CD4-positive, alpha-beta T cell treated with Interleukin-12 subunit alpha and Interleukin-12 subunit beta, for 1 hour (primary cell): ENCODE results near the gene RAB26.
A peak's percentile ranks its signal among the peaks of the same experiment; 100 is the strongest.

Source experiments
- DNase-seq: peaks from one replicate; pipeline ENCODE4 v3.0.0-alpha.2; 2020

The RAB26 gene

DNA sequence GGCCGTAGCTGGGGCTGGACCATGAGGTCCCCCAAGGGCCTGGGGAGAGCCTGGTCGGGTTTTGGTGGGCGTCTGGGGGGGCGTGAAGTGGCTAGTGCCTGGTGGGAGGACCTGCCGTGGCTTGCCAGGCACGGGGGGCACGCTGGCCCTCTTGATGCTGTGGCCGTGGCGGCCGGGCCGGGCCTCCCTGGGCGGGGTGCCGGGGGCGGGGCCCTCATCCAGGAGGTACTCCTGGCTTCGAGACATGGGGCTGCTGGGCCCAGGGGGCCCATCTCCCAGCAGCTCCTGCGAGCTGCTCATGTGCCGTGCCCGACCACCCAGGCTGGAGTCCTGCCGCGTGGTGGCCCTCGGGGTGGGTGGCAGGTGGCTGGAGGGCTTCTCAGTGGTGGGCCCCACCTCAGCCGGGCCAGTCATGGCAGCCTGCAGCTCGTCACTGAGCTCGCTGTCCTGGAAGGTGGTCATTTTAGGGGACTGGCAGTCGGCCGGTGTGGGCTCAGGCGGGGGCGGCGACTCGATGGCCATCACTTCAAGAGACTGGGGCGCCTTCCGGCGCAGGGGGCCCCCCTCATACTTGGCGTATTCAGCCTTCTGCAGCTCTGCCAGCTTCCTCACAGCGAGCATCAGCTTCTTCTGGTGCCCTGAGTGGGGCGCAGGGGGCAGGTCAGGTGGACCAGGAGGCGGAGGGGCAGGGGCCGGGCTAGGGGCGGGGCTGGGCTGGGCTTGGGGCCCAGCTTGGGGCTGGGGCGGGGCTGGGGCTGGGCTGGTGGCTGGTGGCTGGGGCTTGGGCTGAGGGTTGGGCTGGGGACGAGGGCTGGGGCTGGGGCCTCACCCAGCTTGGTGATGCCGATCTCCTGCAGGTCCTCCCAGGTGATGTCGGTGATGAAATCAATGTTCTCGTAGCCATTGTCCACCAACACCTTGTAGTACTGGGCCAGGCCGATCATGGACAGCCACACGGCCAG lies 32.8 kb downstream of the RAB26 start:
- DNase-seq = no peak

DNA sequence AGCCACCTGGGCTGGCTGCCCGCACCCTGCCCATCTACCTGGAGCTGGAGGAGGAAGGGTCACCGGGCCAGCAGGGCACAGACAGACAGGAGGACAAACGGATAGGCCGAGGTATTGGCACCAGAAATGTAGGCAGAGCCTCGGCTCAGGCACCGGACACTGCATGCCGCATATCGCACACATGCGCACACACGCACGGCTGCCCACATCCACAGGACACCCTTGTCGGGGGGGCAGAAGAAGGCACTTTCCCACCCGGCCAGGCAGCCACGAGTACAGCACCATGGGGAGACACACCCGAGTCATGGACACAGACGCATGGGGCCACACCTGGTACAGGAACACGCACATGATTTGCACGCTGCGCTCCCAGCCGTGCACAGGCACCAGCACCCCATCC lies 33.5 kb downstream of the RAB26 start:
- DNase-seq = no peak

DNA sequence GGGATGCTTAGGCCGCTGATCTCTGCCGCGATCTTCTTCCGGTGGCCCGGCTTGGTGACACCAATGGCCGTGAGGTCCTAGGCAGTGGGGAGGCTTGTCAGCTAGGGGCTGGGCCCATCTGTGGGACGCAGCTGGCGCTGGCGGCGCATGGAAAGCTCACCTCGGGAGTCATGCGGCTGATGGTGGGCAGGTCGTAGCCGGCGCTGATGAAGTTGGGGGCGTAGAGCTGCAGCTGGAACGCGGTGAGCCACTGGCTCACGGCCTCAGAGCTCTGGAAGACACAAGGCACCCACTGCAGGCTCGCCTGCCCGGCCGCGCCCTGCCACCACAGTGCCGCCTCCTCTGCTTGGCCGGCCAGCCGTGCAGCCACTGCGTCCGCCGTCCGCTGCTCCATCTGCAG lies 35.2 kb downstream of the RAB26 start:
- no peak for DNase-seq

DNA sequence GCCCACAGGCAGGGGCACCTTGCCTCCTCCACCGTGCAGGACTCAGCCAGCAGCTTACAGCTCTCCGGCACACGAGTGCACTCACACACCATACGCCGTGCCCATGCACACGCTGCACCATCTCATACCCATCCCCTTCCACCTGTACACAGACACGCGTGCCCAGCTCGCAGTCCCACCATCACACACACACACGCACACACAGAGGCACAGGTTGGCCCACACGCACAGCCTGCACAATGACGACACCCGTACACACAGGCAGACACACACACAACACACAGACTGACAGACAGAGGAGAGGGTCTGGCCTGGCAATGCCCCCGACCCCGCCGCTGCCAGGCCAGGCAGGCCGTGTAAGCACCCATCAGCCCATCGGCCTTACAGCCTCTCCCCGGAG lies 35.9 kb downstream of the RAB26 start:
- DNase-seq = no peak

DNA sequence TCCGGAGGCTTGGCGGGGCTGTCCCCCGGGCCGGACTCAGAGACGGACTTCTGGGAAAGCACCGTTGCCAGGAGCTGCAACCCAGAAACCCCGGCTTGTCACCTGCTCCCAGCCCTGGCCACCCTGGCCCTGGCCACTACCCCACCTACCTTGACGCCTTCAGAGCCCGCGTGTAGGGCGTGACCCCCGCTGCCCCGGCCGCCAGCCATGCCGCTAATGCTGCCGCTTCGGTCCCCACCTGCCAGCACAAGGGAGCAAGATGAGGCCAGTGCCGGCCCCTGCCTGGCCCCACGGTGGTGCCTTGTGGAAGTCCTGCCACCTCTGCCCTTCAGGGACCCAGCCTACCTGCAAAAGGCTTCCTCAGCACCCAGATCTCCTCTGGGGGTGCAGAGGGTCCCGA lies 36.5 kb downstream of the RAB26 start:
- no peak for DNase-seq

DNA sequence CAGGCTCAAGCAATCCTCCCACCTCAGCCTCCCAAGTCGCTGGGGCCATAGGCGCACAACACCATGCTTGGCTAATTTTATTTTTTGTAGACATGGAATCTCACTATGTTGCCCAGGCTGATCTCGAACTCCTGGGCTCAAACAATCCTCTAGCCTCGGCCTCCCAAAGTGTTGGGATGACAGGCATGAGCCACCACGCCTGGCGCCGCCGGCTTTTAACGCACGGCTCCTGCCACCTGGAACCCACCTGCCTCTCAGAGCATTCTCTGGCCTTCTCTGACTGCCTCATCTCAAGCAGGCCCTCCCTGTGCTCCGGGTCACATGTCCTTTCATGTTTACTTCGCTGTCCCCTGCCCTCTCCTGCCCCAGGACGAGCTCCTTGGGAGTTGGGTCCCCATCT lies 37.6 kb downstream of the RAB26 start:
- no peak for DNase-seq

DNA sequence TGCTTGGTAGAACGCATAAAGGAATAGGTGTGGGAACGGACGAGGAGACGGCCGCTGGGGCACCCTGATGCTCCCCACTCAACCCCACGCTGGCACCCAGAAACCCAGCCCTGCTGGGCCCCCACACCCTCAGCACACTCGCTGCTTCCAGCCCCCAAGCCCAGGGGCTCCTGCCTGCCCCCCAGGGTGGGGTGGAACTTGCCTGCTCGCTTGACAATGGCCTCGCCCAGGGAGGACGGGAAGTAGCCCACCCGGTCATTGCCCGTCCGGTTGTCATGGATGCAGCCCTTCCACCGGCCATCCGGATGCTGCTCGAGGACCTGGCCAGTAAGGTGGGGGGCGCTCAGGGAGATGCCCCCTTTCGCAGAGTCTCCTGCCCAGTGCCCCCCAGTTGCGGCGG lies 38.1 kb downstream of the RAB26 start:
- no peak for DNase-seq

DNA sequence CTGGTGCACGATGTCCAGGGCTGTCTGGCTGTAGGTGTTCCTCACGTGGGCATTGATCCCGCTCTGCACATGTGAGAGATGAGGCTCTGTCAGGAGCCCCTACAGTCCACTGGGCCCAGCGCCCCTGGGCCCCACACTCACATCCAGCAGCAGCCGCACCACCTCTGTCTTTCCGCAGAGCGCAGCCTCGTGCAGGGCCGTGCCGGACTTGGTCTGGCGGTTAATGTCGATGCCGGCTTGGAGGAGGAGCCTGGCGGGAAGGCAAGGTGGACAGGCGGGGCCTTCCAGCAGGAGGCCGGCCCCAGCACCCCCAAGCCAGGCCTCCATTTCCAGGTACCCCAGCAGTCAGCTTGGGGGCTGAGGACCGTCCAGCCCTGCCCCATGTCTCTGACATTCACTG lies 38.8 kb downstream of the RAB26 start:
- no peak for DNase-seq

DNA sequence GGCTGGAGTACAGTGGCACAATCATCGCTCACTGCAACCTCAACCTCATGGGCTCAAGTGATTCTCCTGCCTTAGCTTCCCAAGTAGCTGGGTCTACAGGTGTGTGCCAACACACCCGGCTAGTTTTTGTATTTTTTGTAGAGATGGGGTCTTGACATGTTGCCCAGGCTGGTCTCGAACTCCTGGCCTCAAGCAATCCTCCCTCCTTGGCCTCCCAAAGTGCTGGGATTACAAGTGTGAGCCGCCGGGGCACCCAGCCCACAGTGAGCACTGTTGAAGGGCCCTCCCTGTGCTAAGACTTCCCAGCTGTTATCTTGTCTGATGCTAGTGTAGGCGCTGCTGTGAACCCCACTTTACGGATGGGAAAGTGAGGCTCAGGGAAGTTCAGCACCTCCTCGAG lies 40.0 kb downstream of the RAB26 start:
- DNase-seq = no peak

DNA sequence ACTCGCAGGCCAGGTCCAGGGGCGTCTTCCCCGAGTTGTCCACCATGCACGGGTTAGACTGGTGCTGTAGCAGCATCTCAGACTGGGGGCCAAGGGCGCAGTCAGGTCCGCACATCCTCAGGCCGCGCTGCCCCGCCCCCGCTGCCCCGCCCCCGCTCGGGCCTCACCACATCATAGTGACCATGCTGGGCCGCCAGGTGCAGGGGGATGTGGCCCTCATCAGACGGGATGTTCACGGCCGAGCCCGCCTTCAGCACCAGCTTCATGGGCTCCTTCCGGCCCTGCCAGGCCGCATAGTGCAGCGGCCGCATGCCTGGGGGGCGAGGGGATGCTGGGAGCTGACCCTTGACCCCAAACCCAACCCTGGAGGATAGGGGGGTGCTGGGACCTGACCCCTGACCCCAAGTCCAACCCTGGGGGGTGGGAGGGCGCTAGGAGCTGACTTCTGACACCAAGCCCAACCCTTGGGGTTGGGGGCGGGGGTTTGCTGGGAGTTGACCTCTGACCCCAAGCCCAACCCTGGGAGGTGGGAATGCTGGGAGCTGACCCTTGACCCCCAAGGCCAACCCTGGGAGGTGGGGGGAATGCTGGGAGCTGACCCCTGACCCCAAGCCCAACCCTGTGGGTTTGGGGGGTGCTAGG lies 40.9 kb downstream of the RAB26 start:
- DNase-seq = no peak

DNA sequence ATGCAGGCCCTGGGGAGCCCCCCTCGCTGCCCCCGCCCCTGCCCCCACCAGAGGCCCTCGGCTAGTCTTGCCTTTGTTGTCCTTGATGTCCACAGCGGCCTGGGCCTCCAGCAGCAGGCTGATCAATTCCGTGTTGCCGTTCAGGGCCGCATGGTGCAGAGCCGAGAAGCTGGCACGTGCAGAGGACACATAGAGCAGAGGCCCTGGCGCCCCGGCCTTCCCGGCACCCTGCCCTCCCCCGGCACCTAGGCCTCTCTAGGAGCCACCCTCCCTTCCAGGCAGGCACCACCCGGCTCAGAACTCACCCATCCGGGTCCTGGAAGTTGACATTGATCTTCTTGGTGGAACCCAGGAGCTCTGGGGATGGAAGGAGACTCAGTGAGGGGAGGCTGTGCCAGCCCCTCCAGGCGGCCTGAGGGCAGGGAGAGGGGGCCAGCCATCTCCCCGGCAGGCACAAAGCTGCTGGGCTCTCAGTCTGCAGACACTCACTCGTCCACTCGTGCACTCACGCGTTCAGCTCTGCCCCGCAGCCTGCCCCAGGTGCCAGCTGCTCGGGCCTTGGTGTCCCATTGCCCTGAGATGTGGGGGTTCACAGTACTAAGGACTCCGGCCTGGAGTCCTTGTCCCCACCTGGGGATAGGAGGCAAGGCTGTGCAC lies 41.7 kb downstream of the RAB26 start:
- no peak for DNase-seq

DNA sequence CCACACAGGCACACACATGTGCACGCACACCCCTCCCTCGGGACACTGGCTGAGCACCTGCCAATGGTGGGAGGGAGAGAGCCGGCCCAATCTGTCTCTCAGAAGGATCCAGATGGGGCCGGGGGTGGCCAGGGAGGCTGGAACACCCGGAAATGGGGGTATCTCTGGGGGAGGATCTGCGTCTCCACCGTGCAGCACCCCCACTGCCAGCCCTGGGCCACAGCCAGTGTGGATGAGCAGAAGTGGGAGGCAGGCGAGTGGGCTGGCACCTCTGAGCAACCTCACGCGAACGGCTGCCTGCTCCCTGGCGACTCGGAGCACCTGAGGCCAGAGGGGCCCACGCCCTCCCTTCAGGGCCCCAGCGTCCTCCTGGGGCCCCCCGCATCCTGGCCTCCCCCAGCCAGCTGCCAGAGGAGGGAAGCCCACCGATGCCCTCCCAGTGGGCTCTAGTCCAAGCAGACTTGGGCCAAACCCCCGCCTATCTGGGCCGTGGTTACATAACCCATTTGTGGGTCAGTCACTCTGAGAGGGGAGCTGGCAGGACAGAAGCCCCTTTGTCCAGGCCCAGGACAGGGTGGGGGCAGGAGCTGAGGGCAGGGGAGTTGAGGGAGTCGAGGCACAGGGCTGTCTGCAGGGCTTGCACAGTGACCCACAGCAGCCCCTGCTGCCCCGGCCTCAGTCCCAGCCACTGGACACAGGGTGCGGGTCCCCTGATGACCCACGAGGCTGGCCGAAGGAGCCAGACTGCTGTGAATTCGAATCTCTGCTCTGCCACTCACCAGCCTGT lies 42.4 kb downstream of the RAB26 start:
- no peak for DNase-seq

DNA sequence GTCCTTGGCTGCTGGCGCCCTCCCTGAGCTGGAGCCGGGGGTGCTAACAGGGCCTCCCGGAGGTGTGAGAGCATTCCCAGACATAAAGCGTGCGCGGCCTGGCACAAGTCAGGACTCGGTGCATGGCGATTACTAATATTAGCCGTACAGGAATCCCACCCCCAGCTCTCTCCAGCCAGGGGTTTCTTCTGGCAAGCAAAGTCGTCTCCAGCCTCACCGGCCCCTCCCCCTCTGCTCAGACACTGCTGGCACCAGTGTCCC lies 43.0 kb downstream of the RAB26 start:
- DNase-seq = no peak

DNA sequence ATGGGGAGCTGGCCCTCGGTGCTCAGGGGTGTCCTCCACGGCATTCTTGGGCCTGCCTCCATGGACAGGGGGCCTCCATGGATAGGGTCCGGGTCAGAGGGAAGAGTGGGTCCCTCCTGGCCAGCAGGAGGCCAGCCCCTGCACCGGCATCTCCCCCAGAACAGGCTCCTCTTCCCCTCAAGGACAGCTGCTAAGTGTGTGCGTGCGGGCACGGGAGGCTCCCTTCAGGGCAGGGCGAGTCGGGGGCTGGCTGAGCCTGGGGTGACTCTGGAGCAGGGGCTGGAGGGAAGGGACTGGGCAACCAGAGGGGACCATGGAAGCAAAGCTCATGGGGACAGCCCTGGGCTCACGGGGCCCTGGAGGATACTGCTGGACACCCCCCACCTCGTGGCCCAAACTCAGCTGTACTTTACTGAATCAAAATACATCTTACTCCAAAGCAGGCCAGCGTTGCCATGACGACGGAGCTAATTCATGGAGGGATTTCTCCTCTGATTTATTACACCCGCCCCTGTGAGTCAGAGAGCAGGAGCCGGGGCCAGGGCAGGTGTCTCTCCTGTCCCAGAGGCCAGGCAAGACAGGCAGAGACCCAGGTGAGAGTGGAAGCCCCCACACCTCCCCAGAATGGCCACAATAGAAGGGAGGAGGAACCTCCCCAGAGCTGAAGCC lies 45.9 kb downstream of the RAB26 start:
- no peak for DNase-seq

DNA sequence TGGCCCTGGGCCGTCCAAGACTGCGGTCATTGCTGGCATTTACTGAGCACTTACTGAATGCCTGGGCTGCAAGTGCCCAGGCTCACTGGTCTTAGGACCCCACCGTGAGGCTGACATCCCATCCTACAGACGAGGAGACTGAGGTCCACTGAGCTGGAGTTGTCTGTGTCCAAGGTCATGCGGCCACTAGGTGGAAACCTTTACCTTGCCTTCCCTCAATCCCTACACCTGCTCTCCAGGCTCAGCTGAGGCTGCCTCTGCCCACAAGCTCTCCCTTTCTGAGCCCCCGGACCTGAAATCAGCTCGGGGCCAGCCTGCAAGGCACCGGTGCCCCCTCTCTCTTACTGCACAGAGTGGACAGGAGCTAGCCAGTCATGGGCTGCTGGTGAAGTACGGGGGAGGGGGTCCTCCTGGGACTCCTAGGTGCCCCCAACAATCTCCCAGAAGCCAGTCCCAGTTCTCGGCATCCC lies 46.5 kb downstream of the RAB26 start:
- peak; percentile 70 for DNase-seq

DNA sequence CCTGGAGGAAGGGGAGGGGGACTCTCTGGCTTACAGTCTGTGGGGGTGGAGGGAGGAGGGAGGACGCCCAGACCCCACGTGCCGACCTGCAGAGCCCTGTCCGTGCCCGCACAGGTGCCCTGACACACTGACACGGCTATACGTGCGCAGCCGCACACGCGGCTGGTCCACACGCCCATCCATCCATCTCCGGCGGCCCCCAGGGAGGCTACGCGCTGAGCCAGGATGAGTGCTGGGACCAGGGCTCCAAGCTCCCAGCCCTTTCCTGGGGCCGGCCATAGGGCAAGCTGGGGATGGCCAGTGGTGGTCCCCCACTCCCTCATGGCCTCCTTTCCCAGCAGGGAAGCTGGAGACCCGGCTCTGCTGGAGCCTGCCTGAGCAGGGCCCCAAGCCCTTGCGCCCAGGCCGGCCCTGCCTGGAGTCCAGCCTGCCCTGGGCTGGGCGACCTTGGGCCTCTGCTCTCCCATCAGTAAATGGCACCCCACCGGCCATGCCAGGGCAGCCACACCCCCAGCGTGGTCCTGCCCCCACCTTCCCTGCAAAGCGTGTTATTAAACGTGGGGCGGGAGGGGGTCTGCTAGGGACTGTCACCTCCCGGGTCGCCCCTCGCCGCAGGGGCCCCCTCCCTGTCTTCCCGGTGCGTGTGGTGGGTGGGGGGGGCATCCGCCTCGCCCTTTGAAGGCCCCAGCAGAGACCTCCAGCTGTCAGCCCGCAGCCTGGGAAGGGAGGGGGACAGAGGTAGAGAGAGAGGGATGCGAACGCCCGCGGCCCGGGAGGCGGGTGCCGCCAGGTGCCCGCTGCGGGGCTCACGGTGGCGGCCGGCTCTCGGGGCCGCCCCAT lies 47.1 kb downstream of the RAB26 start:
- DNase-seq = peak; percentile 5

DNA sequence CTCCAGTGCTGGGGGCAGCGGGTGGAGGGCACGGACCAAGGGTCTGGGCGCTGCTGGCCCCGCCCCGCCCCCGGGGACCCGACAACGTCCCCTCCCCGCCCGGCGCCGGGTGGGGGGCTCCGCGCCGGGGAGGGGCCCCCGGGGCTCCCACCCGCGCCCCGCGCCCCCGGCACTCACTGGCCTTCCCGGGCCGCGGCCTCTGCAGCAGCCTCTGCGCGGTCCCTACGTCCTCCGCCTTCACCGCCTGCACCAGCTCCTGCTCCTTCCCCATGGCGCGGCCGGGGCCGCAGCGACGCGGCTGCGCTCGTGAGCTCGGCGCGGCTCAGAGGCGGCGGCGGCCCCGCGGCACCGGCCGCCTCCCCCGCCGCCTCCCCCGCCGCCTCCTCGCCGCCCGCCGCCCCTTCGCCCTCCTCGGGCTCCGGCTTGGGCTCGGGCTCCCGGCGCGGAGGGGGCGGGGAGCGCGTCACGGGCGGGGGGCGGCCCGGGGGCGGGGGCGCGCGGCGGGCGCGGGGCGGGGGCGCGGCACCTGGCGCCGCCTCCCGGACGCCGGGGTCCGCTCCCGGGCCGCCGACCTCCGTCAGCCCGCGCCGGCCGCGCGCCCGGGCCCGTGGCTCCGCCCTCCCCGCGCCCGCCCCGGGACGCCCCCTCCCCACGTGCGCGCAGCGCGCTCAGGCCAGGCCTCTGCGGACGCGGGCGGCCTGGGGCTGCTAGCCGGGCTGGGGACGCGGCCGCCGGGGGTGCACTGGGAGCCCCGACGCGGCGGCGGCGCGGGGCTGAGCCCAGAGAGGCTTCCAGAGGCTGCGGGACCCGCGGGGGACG lies 47.9 kb downstream of the RAB26 start, which contains the start of gene CASKIN1:
Gene CASKIN1 (minus strand): TSS at position 444 of the 819 bp plus-strand sequence. CDS start 173 bp downstream, at position 271.
- peak; percentile 11 for DNase-seq

DNA sequence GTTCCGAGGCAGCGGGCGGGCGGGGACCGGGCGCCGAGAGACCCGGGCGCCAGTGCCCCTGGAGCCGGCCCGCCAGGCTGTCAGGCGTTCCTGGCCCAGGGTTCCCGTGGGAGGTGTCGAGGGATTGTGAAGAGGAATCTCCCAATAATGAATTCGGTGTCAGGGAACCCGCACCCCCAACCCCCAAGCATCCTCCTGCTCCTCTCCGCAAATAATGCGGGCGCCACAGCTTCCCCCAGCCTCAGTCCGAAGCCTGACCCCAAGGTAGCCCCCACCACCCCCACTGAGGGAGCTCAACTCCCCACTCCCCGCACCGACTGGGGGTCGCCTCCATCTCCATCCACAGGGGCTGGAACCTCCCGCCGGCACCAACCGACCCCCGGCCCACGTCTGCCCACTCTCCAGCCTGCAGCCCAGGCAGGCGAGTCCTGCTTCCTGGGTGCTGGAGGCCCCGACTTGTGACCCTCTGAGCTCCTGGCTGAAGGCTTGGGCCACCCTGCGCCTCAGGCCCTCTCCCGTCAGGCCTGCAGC lies 48.6 kb downstream of the RAB26 start:
- DNase-seq = no peak

DNA sequence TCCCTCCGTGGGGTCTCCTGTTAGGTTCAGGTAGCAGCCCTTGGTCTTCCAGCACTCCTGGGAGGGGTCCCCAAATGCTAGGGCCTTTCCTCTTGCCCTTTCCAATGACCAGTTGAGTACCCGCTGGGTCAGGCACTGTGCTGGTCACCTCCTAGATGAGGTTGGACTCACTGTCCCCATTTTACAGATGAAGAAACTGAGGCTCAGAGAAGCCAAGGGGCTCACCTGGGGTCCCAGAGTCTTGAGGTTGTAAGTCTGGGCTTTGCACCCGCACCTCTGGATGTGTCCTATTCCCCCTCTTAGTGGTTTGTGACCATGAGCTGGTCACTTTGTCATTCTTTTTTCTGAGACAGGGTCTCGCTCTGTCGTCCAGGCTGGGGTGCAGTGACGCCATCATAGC lies 49.3 kb downstream of the RAB26 start:
- no peak for DNase-seq

DNA sequence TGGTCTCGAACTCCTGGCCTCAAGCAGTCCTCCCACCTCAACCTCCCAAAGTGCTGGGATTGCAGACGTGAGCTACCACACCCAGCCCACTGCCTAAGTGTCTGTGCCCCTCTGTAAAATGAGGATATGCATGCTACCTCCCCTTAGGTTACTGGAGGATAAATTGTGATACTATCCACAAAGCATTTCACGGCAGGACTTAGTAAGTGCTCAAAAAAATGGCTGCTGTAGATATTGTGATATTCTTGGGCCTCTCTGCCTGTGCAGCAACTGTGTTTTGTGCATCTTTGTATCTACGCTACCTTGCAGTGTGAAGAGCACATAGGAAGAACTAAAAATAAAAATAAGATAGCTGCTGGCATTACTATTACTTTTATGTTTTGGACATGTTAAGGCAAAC lies 49.9 kb downstream of the RAB26 start:
- DNase-seq = no peak
